OCI-LY3 (cell line): ENCODE results near the gene KCTD17.
"Not testable (repeated sequence)": the region's sequence is repeated elsewhere in the genome, so short reads cannot be mapped to it uniquely, and the experiment has no call there.

ENCODE experiments used
- H2AFZ ChIP-seq: fragments of 200-600, 300-600 bp; shearing (Covaris generic); 2 replicates; pipeline ENCODE4 v1.6.0; 2014; ENCODE audit warnings: antibody characterized with exemption, low read depth, low read length
- H3K27ac ChIP-seq: fragments of 200-600, 300-600 bp; sonication (generic); 2 replicates; pipeline ENCODE4 v1.5.1; 2014; ENCODE audit warnings: mild to moderate bottlenecking, low read length, moderate library complexity, mixed read lengths
- H3K27me3 ChIP-seq: fragments of 200-600, 300-600 bp; sonication (generic); 2 replicates; pipeline ENCODE4 v1.6.1; 2014; ENCODE audit warnings: low read depth, low read length, mixed read lengths
- H3K36me3 ChIP-seq: fragments of 200-600, 300-600 bp; sonication (generic); replicated peaks from 2 replicates; pipeline ENCODE3; 2014; ENCODE audit warnings: low read depth, low read length, mixed read lengths
- H3K4me1 ChIP-seq: fragments of 300-600, 200-600 bp; sonication (generic); 2 replicates; pipeline ENCODE4 v1.6.1; 2014; ENCODE audit warnings: low read length, mixed read lengths
- H3K4me2 ChIP-seq: fragments of 200-600, 300-600 bp; sonication (generic); 2 replicates; pipeline ENCODE4 v1.6.1; 2014; ENCODE audit warnings: low read length, mixed read lengths
- H3K4me3 ChIP-seq: fragments of 300-600, 200-600 bp; sonication (generic); 2 replicates; pipeline ENCODE4 v1.5.1; 2014; ENCODE audit warnings: antibody characterized with exemption, mild to moderate bottlenecking, low read length, moderate library complexity
- H3K79me2 ChIP-seq: fragments of 300-600, 200-600 bp; shearing (Covaris generic); 2 replicates; pipeline ENCODE4 v1.6.1; 2014; ENCODE audit warnings: mild to moderate bottlenecking, low read length, mixed read lengths
- H3K9ac ChIP-seq: fragments of 300-600, 200-600 bp; shearing (Covaris generic); 2 replicates; pipeline ENCODE4 v1.6.0; 2014; ENCODE audit warnings: mild to moderate bottlenecking, low read length, moderate library complexity
- H3K9me3 ChIP-seq: fragments of 200-600, 300-600 bp; shearing (Covaris generic); 2 replicates; pipeline ENCODE4 v1.6.1; 2014; ENCODE audit warnings: low read length, mixed read lengths; ENCODE audit not compliant: insufficient read depth
- H4K20me1 ChIP-seq: fragments of 200-600, 300-600 bp; sonication (generic); 2 replicates; pipeline ENCODE4 v1.6.1; 2016; ENCODE audit warnings: low read length, mixed read lengths; ENCODE audit not compliant: insufficient read depth
- CTCF ChIP-seq: fragments of 200-600, 300-600 bp; sonication (generic); IDR thresholded peaks from 2 replicates; pipeline ENCODE4 v1.5.1; 2014; ENCODE audit warnings: antibody characterized with exemption, low read length, low read depth
- EZH2phosphoT487 ChIP-seq: fragments of 200-600 bp; shearing (Covaris generic); IDR thresholded peaks from 2 replicates; pipeline ENCODE4 v1.6.1; 2018; ENCODE audit warnings: antibody characterized with exemption, mixed run types, low read depth

The KCTD17 gene

GRCh38 chr22:37070334-37070733, 18.8 kb downstream of the KCTD17 start:
- Histone ChIP-seq H3K4me2 (no peak overlapping the region), H3K79me2 (no peaks in the 10 kb centered on the region), H3K9me3 (no peaks in the 10 kb centered on the region), H3K9ac (no peak overlapping the region), H3K4me3 (no peak overlapping the region), H2AFZ (no peak overlapping the region), H4K20me1 (peaks cover 12% of the 10 kb centered on the region), H3K36me3 (peaks cover 87% of the 10 kb centered on the region), H3K27me3 (no peaks in the 10 kb centered on the region), H3K27ac (no peak overlapping the region), H3K4me1 (no peaks in the 10 kb centered on the region)
- TF ChIP-seq CTCF: no peak

- Histone ChIP-seq H3K27me3 (no peaks in the 10 kb centered on the region), H4K20me1 (peaks cover 12% of the 10 kb centered on the region), H3K4me2 (no peak overlapping the region), H3K4me1 (no peaks in the 10 kb centered on the region), H3K79me2 (no peaks in the 10 kb centered on the region), H2AFZ (no peak overlapping the region), H3K4me3 (no peak overlapping the region), H3K27ac (no peak overlapping the region), H3K36me3 (peaks cover 83% of the 10 kb centered on the region), H3K9me3 (no peaks in the 10 kb centered on the region), H3K9ac (no peak overlapping the region)
- TF ChIP-seq EZH2phosphoT487 (no peak), CTCF (no peak)
Observed at GRCh38 chr22:37070744-37071143, 19.2 kb downstream of the KCTD17 start.

- H3K36me3 ChIP-seq: peaks cover 76% of the 10 kb centered on the region
- not testable (repeated sequence) for H3K4me2 ChIP-seq, H3K79me2 ChIP-seq, H3K4me3 ChIP-seq, H3K27ac ChIP-seq, H2AFZ ChIP-seq, H3K27me3 ChIP-seq, H3K4me1 ChIP-seq, H3K9ac ChIP-seq, H3K9me3 ChIP-seq
- peaks cover 12% of the 10 kb centered on the region for H4K20me1 ChIP-seq
Observed at GRCh38 chr22:37071850-37072592, 20.5 kb downstream of the KCTD17 start.

- Histone ChIP-seq H3K4me3 (no peak overlapping the region), H3K4me2 (no peak overlapping the region), H3K9me3 (no peaks in the 10 kb centered on the region), H3K27ac (no peak overlapping the region), H3K4me1 (no peaks in the 10 kb centered on the region), H2AFZ (no peak overlapping the region), H3K27me3 (no peaks in the 10 kb centered on the region), H3K9ac (no peak overlapping the region), H3K79me2 (no peaks in the 10 kb centered on the region), H4K20me1 (peaks cover 12% of the 10 kb centered on the region), H3K36me3 (peaks cover 76% of the 10 kb centered on the region)
- TF ChIP-seq CTCF (no peak), EZH2phosphoT487 (no peak)
Observed at GRCh38 chr22:37072673-37073072, 21.1 kb downstream of the KCTD17 start.
